Activated CD4-positive, alpha-beta T cell treated with anti-CD3 and anti-CD28 coated beads for 4 hours (primary cell): ENCODE data around the gene NAA11.
"Not testable (repeated sequence)": the region's sequence is repeated elsewhere in the genome, so short reads cannot be mapped to it uniquely, and the experiment has no call there.

ENCODE experiments used
- DNase-seq, 2 donors: peaks; one replicate each; pipeline ENCODE4 v3.0.0-alpha.2; 2020

NAA11 gene

DNA sequence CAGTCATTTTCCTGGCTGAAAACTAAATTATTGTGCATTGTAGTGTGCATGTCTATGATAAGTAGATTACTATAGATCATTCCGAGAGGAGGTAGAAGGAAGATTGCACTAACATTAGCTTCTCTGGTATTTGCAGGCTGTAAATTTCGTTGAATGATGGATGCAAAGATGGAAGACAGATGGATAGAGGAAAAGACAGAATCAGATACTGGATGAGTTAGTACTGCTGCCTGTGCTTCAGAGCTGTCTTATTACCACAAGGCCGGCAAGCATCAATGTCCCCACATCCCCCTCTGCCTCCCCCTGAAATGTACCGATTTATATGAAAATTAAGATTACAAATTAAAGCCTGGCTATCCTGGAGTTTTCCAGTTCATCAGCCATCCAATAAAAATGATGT, 17.7 kb downstream of the NAA11 start:
- DNase-seq, result no peak

DNA sequence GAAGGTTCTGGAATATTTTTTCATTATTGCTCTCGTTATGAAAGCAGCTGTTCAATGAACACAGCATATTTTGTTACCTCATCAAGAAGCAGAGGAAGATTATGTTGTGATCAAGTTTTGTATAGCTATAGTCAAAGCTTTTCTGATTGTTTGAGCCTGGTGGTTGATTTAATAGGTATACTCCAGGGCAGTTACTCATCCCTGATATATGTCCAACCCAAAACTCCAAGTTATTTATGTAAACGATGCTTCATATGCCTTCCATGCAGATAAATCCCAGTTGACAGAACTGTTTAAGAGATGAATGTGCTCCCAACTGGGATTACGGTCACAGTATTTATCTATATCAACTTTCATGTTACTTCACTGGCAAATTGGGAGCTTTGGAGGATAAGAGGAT, 19.1 kb downstream of the NAA11 start:
- DNase-seq, result no peak

DNA sequence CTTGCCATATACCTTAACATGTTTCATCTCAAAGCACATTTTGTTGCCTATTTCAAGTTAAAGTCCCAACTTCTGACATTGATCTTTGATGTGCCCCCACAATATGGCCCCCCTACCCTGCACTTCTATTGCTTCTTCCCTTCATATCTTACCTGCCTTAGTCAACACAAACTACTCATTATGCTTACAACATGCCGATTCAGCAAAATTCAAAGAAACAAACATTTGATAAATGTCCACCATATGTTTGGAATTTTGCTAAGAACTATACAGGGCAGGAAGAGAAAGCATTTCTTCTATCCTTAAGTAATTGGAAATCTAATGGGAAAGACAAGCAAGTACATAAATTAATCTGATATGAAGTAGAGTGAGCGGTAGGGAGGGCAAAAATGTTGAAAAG, 25.6 kb downstream of the NAA11 start:
- no peak for DNase-seq

DNA sequence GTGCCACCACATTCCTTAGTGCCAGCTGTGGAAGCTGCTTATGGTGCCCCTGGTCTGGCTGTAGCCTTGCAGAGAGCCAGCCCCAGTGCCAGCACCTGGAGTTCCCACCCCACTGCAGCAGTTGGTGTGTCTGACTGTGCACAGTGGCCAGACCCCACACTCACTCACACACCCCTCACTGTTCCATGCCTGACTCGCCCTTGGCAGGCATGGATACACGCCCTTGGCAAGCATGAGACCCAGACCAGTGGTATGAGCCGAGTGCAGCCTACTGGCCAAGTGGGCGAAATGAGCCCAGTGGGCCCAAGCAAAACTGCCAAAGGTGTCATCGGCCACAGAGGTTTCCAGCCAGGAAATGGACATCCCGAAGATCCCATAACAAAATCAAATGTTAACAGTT, 27.4 kb downstream of the NAA11 start:
- no peak for DNase-seq

DNA sequence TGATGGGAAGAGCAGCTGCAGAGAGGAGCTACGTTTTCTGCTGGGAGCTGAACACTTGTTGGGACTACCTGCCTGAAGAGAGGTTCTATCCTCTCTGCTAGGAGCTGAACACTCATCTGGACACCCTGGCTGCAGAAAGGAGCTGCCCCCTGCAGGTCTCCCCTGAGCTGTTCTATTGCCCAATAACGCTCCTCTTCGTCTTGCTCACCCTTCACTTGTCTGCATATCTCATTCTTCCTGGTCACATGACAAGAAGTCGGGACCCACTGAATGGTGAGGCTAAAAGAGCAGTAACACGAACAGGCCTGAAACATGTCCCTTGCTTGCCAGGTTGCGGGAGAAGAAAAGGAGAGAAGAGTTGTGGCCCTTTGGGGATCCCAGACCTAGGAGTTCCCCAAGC, 27.8 kb downstream of the NAA11 start:
- no peak for DNase-seq

DNA sequence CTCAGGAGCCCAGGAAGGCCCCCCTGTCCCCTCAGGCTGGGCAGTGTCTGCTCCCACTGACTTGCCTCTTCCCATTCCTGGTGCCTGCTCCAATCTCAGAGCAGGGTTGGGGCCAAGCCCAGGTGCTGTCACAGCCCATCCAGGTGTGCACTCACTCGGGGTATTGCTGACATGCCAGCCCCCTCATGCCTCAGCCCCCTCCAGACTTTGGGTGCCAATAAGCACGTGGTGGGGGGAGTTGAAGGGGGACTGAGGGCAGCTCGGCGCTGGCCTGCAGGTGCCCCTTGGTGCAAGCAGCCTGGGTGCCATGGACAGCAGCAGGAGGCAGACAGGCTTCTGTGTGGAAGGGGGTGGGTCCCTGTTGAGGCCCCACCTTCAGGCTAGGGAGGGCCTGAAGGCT, 28.4 kb downstream of the NAA11 start:
- no peak for DNase-seq

DNA sequence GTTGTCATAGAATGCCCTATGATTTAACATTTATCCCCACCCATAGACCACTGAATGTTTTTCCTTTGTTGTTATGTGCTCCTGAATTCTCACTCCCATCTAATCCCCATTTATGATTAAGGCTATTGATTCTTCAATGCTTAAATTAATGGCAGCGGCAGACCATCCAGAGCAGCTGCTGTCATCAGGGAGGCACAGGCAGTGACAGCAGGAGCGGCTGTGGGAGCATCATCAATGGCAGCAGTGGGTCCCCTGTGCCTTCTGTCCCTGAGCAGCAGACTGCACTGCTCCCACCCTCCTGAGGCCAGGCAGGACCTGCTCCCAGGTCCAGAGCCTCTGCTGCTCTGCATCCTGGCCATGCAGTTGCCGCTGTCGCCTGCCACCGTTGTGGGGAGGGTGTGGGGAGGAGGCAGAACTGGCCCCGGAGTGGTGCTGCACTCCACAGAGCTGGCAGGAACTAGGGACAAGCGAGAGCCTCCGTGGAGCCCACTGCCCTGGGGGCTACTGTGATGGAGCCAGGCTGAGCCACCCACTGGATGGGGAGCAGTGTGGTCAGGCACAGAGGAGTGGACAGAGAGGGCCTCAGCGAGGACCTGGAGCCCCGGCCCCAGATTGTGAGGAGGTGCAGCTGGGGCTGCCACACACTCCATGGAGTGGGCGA, 29.0 kb downstream of the NAA11 start:
- no peak for DNase-seq

DNA sequence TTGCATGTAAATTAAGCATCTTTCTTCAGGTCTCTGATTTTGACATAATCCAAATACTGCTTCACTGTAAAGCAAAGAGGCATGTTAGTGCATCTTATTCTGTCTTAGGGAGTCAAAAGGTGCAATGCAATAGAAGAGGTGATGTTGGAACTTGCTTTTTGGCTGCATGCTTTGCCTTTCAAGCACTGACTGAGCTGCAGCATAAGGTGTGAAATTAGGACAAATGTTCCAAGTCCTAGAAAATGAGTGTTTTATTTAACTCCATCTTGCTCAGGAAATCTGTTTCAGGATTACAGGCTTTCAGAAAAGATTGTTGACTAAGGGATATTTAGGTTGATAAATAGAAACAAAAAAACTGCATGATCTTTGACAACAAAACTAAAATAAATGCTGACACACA, 30.8 kb downstream of the NAA11 start:
- no peak for DNase-seq

DNA sequence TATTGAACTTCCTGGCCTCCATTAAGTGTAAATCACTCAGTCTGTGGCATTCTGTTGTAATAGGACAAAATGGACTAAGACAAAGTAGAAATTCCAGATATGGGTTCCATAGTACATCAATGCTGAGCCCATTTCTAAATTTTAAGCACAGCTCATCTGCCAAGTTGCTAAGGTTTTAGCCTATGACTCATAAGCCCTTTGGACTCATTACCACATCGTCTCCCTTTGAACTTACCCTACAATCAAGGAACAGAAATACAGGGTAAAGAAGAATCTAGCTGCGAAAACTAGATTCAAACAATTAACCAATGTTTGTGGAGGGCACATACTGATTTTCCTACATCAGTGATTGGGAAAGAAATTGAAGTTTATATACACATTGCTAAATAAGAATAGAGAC, 31.8 kb downstream of the NAA11 start:
- DNase-seq, result no peak

DNA sequence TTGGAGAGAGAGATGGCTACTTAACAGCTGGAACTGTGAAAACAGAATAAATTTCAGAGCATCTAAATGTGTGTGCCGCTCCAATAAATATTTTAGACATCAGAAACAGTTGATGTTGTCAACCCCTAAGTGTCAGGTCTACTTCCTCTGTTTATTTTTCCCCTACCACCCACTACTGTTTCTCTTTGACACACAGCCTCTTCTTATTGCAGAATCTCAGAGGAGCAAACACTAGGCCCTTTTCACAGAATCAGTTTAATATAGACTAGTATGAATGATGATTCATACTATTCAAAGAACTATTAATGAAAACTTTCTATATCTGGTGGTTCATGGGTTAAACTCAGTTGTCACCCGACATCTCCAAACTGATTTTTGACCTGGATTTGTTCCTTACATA, 33.9 kb downstream of the NAA11 start:
- DNase-seq, result no peak

DNA sequence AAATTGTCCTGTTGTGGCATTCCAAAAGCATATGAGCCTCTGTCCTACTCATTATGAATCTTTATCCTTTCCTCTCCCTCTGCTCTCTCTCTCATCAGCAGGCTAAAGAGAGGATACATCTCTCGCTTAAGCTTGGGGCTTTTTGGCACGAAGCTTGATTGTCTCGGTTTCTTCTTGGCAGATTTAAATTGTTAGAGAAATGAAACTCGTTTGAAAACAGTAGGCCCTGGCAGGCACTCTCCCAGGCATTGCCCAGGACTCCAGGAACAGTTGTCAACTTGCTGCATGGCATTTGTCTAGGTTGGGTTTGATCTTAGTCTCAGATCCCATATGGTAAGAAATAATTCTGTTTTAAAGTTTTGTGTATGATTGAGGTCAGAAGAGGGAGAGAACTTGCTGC, 35.5 kb downstream of the NAA11 start:
- DNase-seq, result no peak

DNA sequence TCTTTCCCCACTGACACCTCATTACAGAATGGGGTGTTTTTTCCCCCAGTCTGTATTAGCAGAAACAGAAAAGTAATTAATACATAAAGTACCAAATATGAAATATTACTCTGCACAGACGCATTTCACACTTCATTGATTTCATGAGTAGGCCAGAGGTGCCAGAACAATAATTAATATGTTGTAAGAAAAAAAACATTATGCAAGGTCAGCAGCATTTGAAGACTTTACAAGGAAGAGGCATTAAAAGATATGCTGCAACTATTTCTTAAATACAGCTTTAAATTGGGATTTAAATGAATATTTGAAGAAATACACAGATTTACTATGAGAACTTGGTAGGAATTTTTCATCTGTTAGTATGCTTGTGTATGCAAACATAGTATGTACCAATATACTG, 37.7 kb downstream of the NAA11 start:
- no peak for DNase-seq

DNA sequence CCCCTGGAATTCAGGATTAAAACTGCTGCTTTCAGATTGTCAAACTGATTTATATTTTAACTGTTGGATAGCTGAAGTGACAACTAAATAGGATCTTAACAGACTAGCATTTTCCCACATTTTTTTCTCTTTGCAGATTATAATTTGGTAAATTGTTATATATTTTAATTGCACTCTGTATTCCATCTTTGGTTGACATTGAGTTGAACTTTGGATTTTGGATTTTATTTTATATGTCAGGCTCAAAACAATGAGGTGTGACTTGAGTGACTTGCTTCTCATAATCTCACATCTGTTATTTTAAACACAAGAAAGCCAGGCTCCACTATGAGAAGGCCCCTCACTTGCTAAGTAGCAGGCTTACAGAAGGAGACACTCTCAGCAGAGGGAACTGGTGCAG, 38.1 kb downstream of the NAA11 start:
- DNase-seq, result no peak

DNA sequence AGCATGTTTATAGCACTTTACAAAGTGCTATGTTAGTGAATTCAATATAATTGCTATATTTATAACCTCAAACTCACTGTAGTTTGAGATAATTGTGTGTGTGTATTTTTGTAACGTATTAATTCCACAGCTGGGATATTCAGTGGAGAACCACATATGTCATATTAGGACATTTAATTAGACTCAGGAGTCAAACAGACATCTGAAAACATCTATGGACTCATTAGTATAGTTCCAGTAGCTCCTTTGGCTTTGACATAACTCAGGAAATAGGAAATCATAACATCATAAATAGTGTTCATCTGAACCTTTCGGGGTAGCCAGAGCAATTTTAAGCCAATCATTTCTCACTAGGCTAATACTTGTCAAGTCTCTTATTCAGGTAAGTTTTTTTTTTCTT, 38.8 kb downstream of the NAA11 start:
- DNase-seq, result no peak

DNA sequence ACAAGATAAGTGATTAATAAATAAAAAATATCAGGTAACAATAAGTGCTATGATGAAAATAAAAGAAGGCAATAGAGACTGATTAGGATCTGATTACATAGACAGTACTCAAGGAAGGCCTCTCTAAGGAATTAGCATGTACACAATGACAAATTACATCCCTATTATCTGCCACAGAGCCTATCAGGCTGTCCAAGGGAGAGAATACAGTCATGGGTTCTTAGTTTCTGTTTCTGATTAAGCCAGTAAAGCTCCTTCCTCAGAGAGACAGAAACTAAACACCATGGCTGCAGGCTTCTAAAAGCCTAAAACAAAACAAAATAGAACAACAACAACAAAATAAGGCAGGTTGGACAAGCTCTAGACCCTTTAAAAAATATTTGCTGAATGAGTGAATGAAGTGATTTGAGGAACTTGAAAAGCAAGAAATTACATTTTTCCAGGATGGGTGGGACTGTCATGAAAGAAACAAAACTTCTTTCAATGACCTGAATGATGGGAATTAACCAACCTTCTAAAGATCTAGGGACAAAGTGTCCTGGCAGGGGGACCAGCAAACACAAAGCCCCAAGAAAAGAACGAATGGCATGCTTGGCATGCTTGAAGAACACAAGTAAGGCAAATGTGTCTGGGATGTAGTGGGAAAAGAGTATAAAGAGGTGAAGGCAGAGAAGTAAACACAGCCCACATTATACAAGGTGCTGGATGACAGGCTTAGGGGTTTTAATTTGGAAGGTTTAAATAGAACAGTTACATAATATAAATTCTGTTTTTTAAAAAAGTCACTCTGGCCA, 44.1 kb downstream of the NAA11 start:
- no peak for DNase-seq

DNA sequence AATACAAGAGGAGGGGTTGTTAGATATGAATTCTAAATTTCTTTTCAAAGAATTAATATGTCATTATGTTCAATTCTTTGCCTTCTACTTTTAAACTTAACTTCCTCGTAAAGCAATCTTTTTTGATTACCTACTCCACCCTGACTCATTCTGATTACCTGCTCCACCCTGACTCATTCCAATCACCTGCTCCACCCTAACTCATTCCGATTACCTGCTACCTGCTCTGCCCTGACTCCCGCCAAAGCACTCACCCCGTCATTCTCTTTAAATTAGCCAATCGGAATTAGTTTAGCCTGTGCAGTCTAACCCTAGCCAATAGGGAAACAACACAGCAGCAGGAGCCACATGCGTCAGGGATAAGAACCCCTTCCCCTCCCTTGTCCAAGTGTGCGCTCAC, 48.4 kb downstream of the NAA11 start:
- DNase-seq, result not testable (repeated sequence)

DNA sequence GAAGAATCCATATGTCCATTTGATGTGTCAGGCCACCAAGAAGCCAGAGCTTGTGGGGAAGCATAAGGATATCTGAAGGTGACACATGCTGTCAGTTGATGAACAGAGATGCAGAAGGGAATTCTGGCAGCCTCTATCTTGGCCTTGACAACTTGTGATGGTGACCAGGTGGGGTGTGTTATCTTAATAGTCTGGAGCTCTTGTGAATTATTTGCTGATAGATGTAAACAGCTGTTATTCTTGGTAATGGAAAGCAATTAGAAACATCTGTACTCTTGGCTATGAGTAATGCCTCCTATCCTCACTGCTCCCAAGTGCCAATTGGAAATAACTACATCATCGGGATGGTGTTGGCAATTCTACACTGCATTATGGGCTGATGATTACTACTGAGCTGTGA, 51.9 kb downstream of the NAA11 start:
- DNase-seq, result no peak

DNA sequence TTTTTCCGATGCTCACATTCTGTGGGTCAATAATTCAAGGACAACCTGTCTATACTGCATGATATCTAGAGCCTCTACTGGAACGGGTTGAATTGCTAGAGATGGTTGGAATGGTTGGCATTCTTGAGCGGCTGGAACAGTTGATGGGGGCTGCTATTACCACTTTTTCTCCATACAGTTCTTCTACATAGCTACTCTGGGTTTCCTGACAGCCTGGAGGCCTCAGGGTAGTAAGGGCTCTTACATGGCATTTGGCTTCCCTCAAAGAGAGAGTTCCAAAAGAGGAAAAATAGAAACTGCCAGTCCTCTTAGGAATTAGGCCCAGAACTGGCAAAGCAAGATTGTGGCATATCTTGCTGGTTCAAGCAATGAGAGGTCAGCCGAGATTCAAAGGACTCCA, 53.1 kb downstream of the NAA11 start:
- no peak for DNase-seq

DNA sequence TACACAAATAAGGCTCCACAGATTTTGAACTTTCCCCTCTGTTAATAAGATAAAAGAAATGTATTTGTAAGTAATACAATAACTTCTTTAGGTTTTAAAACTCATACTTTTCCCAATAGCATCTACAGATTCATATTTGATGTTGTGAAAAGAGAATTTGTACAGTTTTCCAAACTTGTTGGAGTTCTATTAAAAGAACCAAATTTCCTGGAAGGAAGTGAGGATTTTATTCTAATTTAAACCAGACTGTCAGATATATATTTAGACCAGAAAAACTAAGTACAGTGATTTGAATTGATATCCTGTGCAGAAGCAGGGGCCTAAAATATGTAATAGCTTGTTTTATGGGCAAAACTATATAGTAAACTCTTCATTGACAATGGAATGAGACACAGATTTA, 53.7 kb downstream of the NAA11 start:
- DNase-seq, result no peak

DNA sequence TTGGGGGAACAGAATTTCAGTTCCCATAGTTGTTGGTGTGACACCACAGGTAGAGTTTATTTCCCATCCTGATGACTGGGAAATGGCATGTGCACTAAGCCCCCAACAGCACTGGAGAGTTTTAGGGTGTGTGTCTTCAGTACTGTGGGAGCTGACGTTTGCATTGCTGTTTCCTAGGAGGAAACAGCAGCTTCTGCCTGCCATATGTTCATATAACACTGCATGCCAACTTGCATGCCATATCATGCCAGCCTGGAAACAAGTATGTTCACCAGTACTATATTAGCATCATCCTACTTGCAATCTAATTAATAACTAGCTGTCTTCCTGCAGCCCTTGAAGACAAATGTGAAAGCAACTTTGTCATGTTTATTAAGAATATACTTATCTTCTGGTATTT, 58.2 kb downstream of the NAA11 start:
- no peak for DNase-seq
